ENCODE results near the gene MAP3K10. TPM values are rescaled to one million over a fixed set of nuclear protein-coding genes. Genes with fewer than 3 reads are reported as not detected.
"Not testable (repeated sequence)": the region's sequence is repeated elsewhere in the genome, so short reads cannot be mapped to it uniquely, and the experiment has no call there.

The MAP3K10 gene
- total RNA-seq, 1 donor from 2014 or later: 19.4 TPM

DNA sequence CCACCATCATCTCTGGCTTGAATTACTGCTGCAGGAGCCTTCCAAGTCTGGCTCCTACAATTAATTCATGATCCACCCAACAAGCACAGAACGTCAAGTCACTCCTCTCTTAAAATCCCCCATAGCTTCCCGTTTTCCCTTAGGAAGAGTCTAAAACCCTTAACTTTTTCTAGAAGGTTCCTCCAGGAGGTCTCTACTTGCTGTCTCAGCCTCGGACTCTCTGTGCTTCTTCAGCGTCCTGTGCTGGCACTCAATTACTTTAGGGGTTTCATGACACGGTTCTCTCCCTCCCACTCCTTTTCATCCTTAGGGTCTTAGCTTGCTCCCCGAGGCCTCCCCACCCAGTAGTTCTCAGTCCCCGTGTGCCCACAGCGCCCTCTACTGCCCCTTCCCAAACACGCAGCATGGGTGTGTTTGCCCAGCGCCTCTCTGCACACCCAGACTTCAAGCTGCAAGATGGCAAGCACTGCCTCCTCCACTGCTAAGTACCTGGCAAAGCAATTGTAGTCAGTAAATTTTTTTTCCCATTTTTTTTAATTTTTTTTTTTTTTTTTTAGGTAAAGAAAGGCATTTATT lies 25.8 kb upstream of the MAP3K10 start:
- intact Hi-C loops (cut with DNase I): no loop called here
- Histone ChIP-seq H3K36me3 (no peaks in the 10 kb centered on the region), H3K27me3 (no peaks in the 10 kb centered on the region), H3K9me3 (no peaks in the 10 kb centered on the region), H3K4me1 (no peaks in the 10 kb centered on the region), H3K27ac (no peak overlapping the region), H3K4me3 (no peak overlapping the region)
- DNase-seq (ENCODE audit: low spot score in 2 of 2): peak in 1 of 2 donors; percentile 69
- TF ChIP-seq, protein P1, sequence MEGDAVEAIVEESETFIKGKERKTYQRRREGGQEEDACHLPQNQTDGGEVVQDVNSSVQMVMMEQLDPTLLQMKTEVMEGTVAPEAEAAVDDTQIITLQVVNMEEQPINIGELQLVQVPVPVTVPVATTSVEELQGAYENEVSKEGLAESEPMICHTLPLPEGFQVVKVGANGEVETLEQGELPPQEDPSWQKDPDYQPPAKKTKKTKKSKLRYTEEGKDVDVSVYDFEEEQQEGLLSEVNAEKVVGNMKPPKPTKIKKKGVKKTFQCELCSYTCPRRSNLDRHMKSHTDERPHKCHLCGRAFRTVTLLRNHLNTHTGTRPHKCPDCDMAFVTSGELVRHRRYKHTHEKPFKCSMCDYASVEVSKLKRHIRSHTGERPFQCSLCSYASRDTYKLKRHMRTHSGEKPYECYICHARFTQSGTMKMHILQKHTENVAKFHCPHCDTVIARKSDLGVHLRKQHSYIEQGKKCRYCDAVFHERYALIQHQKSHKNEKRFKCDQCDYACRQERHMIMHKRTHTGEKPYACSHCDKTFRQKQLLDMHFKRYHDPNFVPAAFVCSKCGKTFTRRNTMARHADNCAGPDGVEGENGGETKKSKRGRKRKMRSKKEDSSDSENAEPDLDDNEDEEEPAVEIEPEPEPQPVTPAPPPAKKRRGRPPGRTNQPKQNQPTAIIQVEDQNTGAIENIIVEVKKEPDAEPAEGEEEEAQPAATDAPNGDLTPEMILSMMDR (IDR thresholded peaks at IDR 0.05): peak in 2 of 3 experiments; percentile 39 to 55

DNA sequence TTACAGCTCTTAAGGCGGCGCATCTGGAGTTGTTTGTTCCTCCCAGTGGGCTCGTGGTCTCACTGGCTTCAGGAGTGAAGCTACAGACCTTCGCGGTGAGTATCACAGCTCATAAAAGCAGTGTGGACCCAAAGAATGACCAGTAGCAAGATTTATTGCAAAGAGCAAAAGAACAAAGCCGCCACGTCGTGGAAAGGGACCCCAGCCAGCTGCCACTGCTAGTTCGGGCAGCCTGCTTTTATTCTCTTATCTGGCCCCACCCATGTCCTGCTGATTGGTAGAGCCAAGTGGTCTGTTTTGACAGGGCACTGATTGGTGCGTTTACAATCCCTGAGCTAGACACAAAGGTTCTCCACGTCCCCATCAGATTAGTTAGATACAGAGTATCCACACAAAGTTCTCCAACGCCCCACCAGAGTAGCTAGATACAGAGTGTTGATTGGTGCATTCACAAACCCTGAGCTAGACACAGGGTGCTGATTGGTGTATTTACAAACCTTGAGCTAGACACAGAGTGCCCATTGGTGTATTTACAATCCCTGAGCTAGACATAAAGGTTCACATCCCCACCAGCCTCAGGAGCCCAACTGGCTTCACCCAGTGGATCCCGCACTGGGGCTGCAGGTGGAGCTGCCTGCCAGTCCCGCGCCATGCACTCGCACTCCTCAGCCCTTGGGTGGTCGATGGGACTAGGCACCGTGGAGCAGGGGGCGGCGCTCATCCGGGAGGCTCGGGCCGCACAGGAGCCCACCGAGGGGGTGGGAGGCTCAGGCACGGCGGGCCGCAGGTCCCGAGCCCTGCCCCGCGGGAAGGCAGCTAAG lies 21.5 kb upstream of the MAP3K10 start:
- DNase-seq (ENCODE audit: low spot score in 2 of 2); intact Hi-C loops (cut with DNase I); H3K27me3 ChIP-seq: not testable (repeated sequence)

DNA sequence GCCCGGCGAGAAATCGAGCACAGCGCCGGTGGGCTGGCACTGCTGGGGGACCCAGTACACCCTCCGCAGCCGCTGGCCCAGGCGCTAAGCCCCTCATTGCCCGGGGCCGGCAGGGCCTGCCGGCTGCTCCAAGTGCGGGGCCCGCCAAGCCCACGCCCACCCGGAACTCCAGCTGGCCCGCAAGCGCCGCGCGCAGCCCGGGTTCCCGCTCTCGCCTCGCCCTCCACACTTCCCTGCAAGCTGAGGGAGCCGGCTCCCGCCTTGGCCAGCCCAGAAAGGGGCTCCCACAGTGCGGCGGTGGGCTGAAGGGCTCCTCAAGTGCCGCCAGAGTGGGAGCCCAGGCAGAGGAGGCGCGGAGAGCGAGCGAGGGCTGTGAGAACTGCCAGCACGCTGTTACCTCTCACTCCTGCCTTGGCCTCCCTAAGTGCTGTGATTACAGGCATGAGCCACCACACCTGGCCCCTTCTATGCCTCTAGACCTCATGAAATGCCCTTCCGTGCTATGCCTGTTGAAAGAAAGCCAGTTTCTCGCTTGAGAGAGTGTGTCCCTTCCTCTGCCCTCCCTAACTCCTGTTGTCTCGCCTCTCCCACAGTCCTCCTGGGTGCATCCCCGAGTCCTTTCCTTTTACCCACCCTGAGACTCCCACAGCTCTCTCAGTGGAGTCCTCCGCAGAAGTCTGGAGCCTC lies 20.8 kb upstream of the MAP3K10 start:
- H3K27me3 ChIP-seq; intact Hi-C loops (cut with DNase I); H3K36me3 ChIP-seq; H3K4me1 ChIP-seq; H3K9me3 ChIP-seq; H3K4me3 ChIP-seq; H3K27ac ChIP-seq; DNase-seq (ENCODE audit: low spot score in 2 of 2): not testable (repeated sequence)

More for the DNA sequence above, 21.5 kb upstream of the MAP3K10 start:
- H3K4me1 ChIP-seq, H3K4me3 ChIP-seq, H3K36me3 ChIP-seq, H3K9me3 ChIP-seq, H3K27ac ChIP-seq: not testable (repeated sequence)

DNA sequence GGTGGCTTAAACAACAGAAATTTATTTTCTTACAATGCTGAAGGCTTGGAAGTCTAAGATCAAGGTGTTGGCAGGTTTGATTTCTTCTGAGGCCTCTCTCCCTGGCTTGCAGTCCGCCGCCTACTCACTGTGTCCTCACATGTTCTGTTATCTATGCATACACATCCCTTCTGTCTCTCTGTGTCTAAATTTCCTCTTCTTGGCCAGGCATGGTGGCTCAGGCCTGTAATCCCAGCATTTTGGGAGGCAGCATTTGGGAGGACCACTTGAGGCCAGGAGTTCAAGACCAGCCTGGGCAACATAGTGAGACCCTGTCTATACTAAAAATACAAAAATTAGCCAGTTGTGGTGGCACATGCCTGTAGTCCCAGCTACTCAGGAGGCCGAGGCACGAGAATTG lies 19.9 kb upstream of the MAP3K10 start:
- H3K36me3 ChIP-seq; H3K27ac ChIP-seq; H3K9me3 ChIP-seq; H3K27me3 ChIP-seq; DNase-seq (ENCODE audit: low spot score in 2 of 2); H3K4me1 ChIP-seq; H3K4me3 ChIP-seq; intact Hi-C loops (cut with DNase I): not testable (repeated sequence)

DNA sequence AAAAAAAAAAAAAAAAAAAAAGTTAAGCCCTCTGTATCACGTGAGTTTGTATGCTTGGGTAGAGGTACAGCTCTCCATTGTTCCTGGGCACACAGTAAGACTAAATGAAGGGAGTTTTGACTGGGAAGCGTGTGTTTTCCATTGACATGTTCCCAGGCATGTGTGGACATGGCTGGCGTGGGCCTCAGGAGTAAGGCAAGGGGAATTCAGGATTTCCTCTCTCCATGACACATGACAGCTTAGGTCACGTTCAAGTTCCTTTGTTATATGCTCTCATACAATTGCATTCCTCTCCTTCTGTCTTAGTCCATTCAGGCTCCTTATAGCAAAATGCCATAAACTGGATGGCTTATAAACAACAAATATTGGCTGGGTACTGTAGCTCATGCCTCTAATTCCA lies 17.1 kb upstream of the MAP3K10 start:
- DNase-seq (ENCODE audit: low spot score in 2 of 2): no peak
- TF ChIP-seq, protein P1 (IDR thresholded peaks at IDR 0.05): no peak
- Histone ChIP-seq H3K27me3 (no peaks in the 10 kb centered on the region), H3K36me3 (no peaks in the 10 kb centered on the region), H3K9me3 (no peaks in the 10 kb centered on the region), H3K27ac (no peak overlapping the region), H3K4me3 (no peak overlapping the region), H3K4me1 (no peaks in the 10 kb centered on the region)
- intact Hi-C loops (cut with DNase I): no loop called here

DNA sequence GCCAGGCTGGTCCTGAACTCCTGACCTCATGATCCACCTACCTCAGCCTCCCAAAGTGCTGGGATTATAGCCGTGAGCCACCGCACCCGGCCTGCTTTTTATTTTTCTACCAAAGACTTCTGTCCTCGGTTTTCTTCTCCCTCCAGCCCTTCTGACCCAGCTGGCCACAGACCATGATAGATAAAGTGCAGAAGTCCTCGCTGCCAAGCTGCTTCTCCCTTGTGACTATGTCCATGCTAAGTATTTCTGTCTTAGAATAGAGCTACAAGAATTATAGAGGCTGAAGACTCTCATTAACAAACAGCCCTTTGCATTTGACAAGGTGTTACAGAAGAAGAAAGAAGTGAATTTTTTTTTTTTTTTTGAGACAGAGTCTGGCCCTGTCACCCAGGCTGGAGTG lies 15.4 kb upstream of the MAP3K10 start:
- intact Hi-C loops (cut with DNase I): no loop called here
- Histone ChIP-seq H3K36me3 (no peaks in the 10 kb centered on the region), H3K4me1 (no peaks in the 10 kb centered on the region), H3K4me3 (no peak overlapping the region), H3K27ac (no peak overlapping the region), H3K27me3 (no peaks in the 10 kb centered on the region), H3K9me3 (no peaks in the 10 kb centered on the region)
- DNase-seq (ENCODE audit: low spot score in 2 of 2): no peak
- TF ChIP-seq, protein P1 (IDR thresholded peaks at IDR 0.05): no peak

Measured in ascending aorta (tissue), 2 donors.